ENCODE results near the gene PPP1R15B. TPM values are rescaled to one million over a fixed set of nuclear protein-coding genes. Genes with fewer than 3 reads are reported as not detected.

PPP1R15B gene
- total RNA-seq, 2 experiments from 2014 or later, result 77.5 to 77.8 TPM

- DNase-seq (no peak), ATAC-seq (ENCODE audit: low read depth) (no peak)
- POLR2A ChIA-PET, result interaction anchor here (0.6 kb wide), 1 partner anchor 83 kb away, joined by 3 read pairs; no protein-coding TSS in a partner anchor
- Mint-ChIP-seq H3K27ac (no peak overlapping the region), H3K4me1 (peaks cover 2% of the 10 kb centered on the region), H3K36me3 (peaks cover 15% of the 10 kb centered on the region), H3K4me3 (no peak overlapping the region), H3K27me3 (no peaks in the 10 kb centered on the region), H3K9me3 (no peaks in the 10 kb centered on the region)
Measured at GRCh38 chr1:204439621-204440375, 28.2 kb upstream of the PPP1R15B start.

- DNase-seq, result no peak
- ATAC-seq (ENCODE audit: low read depth), result no peak
- Mint-ChIP-seq H3K36me3 (peaks cover 14% of the 10 kb centered on the region), H3K4me1 (peaks cover 2% of the 10 kb centered on the region), H3K4me3 (no peak overlapping the region), H3K27ac (no peak overlapping the region), H3K9me3 (no peaks in the 10 kb centered on the region), H3K27me3 (no peaks in the 10 kb centered on the region)
- POLR2A ChIA-PET, result no interaction called here
Measured at GRCh38 chr1:204438628-204439027, 27.0 kb upstream of the PPP1R15B start.

- Mint-ChIP-seq H3K36me3 (peaks cover 13% of the 10 kb centered on the region), H3K4me1 (peaks cover 2% of the 10 kb centered on the region), H3K27me3 (no peaks in the 10 kb centered on the region), H3K4me3 (no peak overlapping the region), H3K27ac (no peak overlapping the region), H3K9me3 (no peaks in the 10 kb centered on the region)
- POLR2A ChIA-PET, result no interaction called here
- no peak for DNase-seq
- no peak for ATAC-seq (ENCODE audit: low read depth)
Measured at GRCh38 chr1:204437796-204438570, 26.4 kb upstream of the PPP1R15B start.

- Mint-ChIP-seq H3K4me1 (peaks cover 2% of the 10 kb centered on the region), H3K4me3 (no peak overlapping the region), H3K27me3 (no peaks in the 10 kb centered on the region), H3K36me3 (peaks cover 15% of the 10 kb centered on the region), H3K27ac (no peak overlapping the region), H3K9me3 (no peaks in the 10 kb centered on the region)
- POLR2A ChIA-PET, result interaction anchor here (1.3 kb wide), 1 partner anchor 58 kb away, joined by 4 read pairs; the partner anchor contains the start of gene PIK3C2B
- DNase-seq (no peak), ATAC-seq (ENCODE audit: low read depth) (no peak)
Measured at GRCh38 chr1:204435872-204436271, 24.3 kb upstream of the PPP1R15B start.

GRCh38 chr1:204435381-204435831 is 23.8 kb upstream of the PPP1R15B start:
- peaks cover 2% of the 10 kb centered on the region for H3K4me1 Mint-ChIP-seq
- POLR2A ChIA-PET, result interaction anchor here (1.3 kb wide), 1 partner anchor 59 kb away, joined by 4 read pairs; the partner anchor contains the start of gene PIK3C2B
- DNase-seq (no peak), ATAC-seq (ENCODE audit: low read depth) (no peak)
- H3K36me3 Mint-ChIP-seq, result peaks cover 15% of the 10 kb centered on the region
- H3K27me3 Mint-ChIP-seq, result no peaks in the 10 kb centered on the region
- H3K9me3 Mint-ChIP-seq, result no peaks in the 10 kb centered on the region
- H3K4me3 Mint-ChIP-seq, result no peak overlapping the region
- H3K27ac Mint-ChIP-seq, result no peak overlapping the region

- Mint-ChIP-seq H3K36me3 (peaks cover 16% of the 10 kb centered on the region), H3K4me3 (no peak overlapping the region), H3K27me3 (no peaks in the 10 kb centered on the region), H3K27ac (no peak overlapping the region), H3K4me1 (peaks cover 2% of the 10 kb centered on the region), H3K9me3 (no peaks in the 10 kb centered on the region)
- DNase-seq (no peak), ATAC-seq (ENCODE audit: low read depth) (no peak)
- POLR2A ChIA-PET, result no interaction called here
Measured at GRCh38 chr1:204434116-204434755, 22.6 kb upstream of the PPP1R15B start.

- DNase-seq, result no peak
- Mint-ChIP-seq H3K27me3 (no peaks in the 10 kb centered on the region), H3K36me3 (peaks cover 17% of the 10 kb centered on the region), H3K4me1 (peaks cover 2% of the 10 kb centered on the region), H3K9me3 (no peaks in the 10 kb centered on the region), H3K27ac (no peak overlapping the region), H3K4me3 (no peak overlapping the region)
- POLR2A ChIA-PET, result no interaction called here
- no peak for ATAC-seq (ENCODE audit: low read depth)
Measured at GRCh38 chr1:204432708-204433107, 21.1 kb upstream of the PPP1R15B start.

GRCh38 chr1:204431310-204432184 is 19.9 kb upstream of the PPP1R15B start:
- Mint-ChIP-seq H3K9me3 (no peaks in the 10 kb centered on the region), H3K4me3 (no peak overlapping the region), H3K4me1 (no peaks in the 10 kb centered on the region), H3K27me3 (no peaks in the 10 kb centered on the region), H3K27ac (no peak overlapping the region), H3K36me3 (peaks cover 18% of the 10 kb centered on the region)
- DNase-seq, result peak; percentile 77
- peak; percentile 86 for ATAC-seq (ENCODE audit: low read depth)
- POLR2A ChIA-PET, result interaction anchor here (0.6 to 1.5 kb wide), 4 partner anchors 62 to 75 kb away, joined by 3 to 6 read pairs (median 5); no protein-coding TSS in a partner anchor

GRCh38 chr1:204429746-204430145 is 18.1 kb upstream of the PPP1R15B start:
- Mint-ChIP-seq H3K4me3 (no peak overlapping the region), H3K27ac (no peak overlapping the region), H3K4me1 (peaks cover 2% of the 10 kb centered on the region), H3K36me3 (peaks cover 21% of the 10 kb centered on the region), H3K9me3 (no peaks in the 10 kb centered on the region), H3K27me3 (no peaks in the 10 kb centered on the region)
- POLR2A ChIA-PET, result interaction anchor here (1.5 kb wide), 1 partner anchor 77 kb away, joined by 5 read pairs; no protein-coding TSS in a partner anchor
- DNase-seq (no peak), ATAC-seq (ENCODE audit: low read depth) (no peak)

- DNase-seq (no peak), ATAC-seq (ENCODE audit: low read depth) (no peak)
- Mint-ChIP-seq H3K4me1 (peaks cover 2% of the 10 kb centered on the region), H3K4me3 (no peak overlapping the region), H3K9me3 (no peaks in the 10 kb centered on the region), H3K27ac (no peak overlapping the region), H3K36me3 (peaks cover 16% of the 10 kb centered on the region), H3K27me3 (no peaks in the 10 kb centered on the region)
- POLR2A ChIA-PET, result no interaction called here
Measured at GRCh38 chr1:204426971-204427701, 15.5 kb upstream of the PPP1R15B start.

- Mint-ChIP-seq H3K27me3 (no peaks in the 10 kb centered on the region), H3K9me3 (no peaks in the 10 kb centered on the region), H3K4me1 (peaks cover 2% of the 10 kb centered on the region), H3K4me3 (no peak overlapping the region), H3K27ac (no peak overlapping the region), H3K36me3 (peaks cover 17% of the 10 kb centered on the region)
- POLR2A ChIA-PET, result no interaction called here
- ATAC-seq (ENCODE audit: low read depth) (no peak), DNase-seq (no peak)
Measured at GRCh38 chr1:204426474-204426873, 14.9 kb upstream of the PPP1R15B start.

- H3K36me3 Mint-ChIP-seq, result peaks cover 13% of the 10 kb centered on the region
Measured at GRCh38 chr1:204426035-204426436, 14.4 kb upstream of the PPP1R15B start.

More at GRCh38 chr1:204426035-204426436, 14.4 kb upstream of the PPP1R15B start:
- no peak overlapping the region for H3K4me3 Mint-ChIP-seq
- no peaks in the 10 kb centered on the region for H3K9me3 Mint-ChIP-seq
- ATAC-seq (ENCODE audit: low read depth) (no peak), DNase-seq (no peak)
- H3K27me3 Mint-ChIP-seq, result no peaks in the 10 kb centered on the region
- no peak overlapping the region for H3K27ac Mint-ChIP-seq
- POLR2A ChIA-PET, result no interaction called here
- peaks cover 2% of the 10 kb centered on the region for H3K4me1 Mint-ChIP-seq

Measured in activated naive CD8-positive, alpha-beta T cell treated with anti-CD3 and anti-CD28 coated beads, Interleukin-2, amount 10 ng/mL, durations not matched to agents 7 days and 5 days (primary cell).